NB4 (cell line): ENCODE measurements around the gene CREB5.

Source experiments
- CTCF ChIP-seq: IDR thresholded peaks from one replicate; pipeline ENCODE4 v1.5.1; 2012; ENCODE audit warnings: low read depth, low read length
- MYC ChIP-seq: IDR thresholded peaks from 2 replicates; pipeline ENCODE4 v1.6.1; 2011; ENCODE audit warnings: low read depth, low read length
- POLR2A ChIP-seq: IDR thresholded peaks from 2 replicates; pipeline ENCODE4 v1.6.1; 2011; ENCODE audit warnings: mild to moderate bottlenecking; ENCODE audit not compliant: insufficient read length; ENCODE audit errors: extremely low read depth

GRCh38 chr7:28643188-28643569 is 230.9 kb downstream of the CREB5 start:
- TF ChIP-seq POLR2A = no peak
- no peak for TF ChIP-seq CTCF
- TF ChIP-seq MYC = no peak
